ENCODE results near the gene PHLDB2.
A peak's percentile ranks its signal among the peaks of the same experiment; 100 is the strongest.
"Not testable (repeated sequence)": the region's sequence is repeated elsewhere in the genome, so short reads cannot be mapped to it uniquely, and the experiment has no call there.

Gene PHLDB2

DNA sequence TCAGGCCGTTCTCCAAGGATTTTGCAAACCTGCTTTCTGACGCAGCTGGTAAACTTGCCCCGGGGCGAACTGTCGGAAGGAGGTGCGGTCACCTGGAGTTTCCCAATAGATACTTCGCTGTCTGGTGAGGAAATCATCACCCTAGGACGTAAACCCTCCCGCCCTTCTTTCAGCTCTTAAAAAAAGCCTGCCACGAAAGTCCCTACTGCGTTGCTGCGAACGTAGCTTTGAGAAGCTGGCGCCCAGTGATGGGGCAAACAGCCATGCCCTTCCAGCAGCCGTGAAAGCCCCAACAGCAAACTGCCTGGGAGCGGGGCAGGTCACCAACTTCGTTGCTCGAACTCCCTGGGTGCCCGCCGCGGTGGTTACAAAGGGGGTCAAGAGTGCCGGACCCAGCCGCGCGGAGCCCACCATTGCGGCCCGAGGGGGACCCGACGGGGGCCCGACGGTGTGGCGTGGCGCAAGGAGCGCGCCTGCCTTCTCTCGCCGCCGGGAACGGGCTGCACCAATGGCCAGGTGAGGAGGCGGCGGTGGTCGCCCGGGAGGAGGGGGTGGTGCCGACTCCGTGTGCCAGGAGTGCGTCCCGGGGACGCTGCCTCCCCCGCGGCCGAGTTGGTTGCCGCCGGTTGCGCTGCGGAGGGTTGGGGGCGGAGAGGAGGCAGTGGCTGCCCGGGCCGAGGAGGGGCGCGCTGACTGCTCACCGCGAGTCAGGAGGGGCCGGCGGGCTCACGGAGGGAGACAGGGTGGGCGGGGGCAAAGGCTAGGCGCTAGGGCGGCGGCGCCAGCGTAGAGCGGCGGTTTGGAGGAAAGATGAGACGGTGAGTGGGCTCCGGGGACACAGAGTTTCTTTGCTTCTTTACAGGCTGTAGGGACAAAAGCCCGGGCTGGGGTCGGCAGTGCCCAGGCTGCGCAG lies at the start of gene PHLDB2:
PHLDB2 (plus strand) TSS at position 205 of the 913 bp plus-strand sequence. CDS start 24,813 bp downstream, outside the sequence.
- TF ChIP-seq, protein P1, sequence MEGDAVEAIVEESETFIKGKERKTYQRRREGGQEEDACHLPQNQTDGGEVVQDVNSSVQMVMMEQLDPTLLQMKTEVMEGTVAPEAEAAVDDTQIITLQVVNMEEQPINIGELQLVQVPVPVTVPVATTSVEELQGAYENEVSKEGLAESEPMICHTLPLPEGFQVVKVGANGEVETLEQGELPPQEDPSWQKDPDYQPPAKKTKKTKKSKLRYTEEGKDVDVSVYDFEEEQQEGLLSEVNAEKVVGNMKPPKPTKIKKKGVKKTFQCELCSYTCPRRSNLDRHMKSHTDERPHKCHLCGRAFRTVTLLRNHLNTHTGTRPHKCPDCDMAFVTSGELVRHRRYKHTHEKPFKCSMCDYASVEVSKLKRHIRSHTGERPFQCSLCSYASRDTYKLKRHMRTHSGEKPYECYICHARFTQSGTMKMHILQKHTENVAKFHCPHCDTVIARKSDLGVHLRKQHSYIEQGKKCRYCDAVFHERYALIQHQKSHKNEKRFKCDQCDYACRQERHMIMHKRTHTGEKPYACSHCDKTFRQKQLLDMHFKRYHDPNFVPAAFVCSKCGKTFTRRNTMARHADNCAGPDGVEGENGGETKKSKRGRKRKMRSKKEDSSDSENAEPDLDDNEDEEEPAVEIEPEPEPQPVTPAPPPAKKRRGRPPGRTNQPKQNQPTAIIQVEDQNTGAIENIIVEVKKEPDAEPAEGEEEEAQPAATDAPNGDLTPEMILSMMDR (IDR thresholded peaks at IDR 0.05; ENCODE audit: control extremely low read depth, extremely low read depth, low read depth, missing control alignments): no peak
- CTCF ChIA-PET: interaction anchor here (1.0 to 2.4 kb wide), 11 partner anchors 8 to 188 kb away, joined by 3 to 9 read pairs (median 4); no protein-coding TSS in a partner anchor
- peak; percentile 61 for DNase-seq (ENCODE audit: extremely low spot score)
- POLR2A ChIA-PET: no interaction called here

DNA sequence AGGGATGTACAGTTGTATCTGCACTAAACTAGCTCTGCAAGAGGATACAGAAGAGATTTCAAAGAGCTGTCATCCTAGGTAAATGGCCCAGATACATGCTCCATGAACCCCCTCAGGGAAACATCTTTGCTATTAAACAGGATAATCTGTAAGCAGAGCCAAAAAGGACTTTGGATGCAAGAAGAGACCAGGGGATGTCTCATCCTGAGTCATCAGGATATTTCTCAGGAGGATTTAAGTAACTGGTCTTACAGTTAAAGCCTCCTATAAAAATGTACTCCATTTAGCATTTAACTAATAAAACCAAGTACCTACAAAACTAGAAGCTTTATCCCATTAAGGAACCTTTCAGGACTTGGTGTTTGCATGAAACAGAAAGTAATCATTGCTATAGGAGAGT lies 48.2 kb upstream of the PHLDB2 start:
- DNase-seq (ENCODE audit: extremely low spot score): no peak
- ChIA-PET CTCF (interaction anchor here (1.6 to 1.9 kb wide), 2 partner anchors 11 to 17 kb away, joined by 4 to 6 read pairs; no protein-coding TSS in a partner anchor), POLR2A (no interaction called here)
- TF ChIP-seq, protein P1 (IDR thresholded peaks at IDR 0.05; ENCODE audit: control extremely low read depth, extremely low read depth, low read depth, missing control alignments): no peak

DNA sequence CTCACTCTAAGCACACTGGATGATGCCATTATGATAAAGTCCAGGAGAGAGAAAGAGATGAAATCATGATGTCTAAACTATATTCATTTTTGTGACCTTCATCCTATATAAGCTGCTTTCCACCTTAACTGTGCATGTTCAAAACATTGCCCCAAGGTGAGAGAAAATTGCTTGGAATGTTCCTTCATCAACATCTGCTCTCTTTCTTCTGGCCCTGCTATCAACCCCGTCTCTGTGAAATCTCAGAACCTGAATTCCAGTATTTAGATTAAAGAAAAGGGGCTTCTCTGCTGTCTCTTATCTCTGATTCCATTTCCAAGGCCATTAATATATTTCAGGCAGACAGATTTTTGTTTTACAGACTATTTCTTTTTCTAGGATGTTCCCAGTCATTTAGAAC lies 47.3 kb upstream of the PHLDB2 start:
- TF ChIP-seq, protein P1 (IDR thresholded peaks at IDR 0.05; ENCODE audit: control extremely low read depth, extremely low read depth, low read depth, missing control alignments): no peak
- DNase-seq (ENCODE audit: extremely low spot score): no peak
- CTCF ChIA-PET: interaction anchor here (1.6 kb wide), 1 partner anchor 16 kb away, joined by 4 read pairs; no protein-coding TSS in a partner anchor
- POLR2A ChIA-PET: no interaction called here

DNA sequence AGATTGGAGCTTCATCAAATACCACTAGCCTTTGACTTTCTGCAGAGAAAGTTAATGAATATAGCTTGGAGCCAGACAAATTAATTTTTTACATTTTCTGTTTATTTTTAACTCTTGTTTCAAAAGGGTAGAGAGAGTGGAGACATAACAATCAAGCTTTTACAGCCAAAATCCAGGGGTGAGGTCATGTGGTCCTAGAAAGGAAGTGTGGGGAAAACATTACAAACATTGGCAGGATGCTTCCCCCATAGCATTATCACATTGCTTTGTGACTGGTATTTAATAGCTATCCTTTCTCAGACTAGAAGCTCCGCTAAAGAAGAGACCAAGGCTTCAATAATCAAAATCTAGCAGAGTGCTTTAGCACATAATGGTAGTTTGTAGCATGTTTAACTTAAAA lies 46.4 kb upstream of the PHLDB2 start:
- DNase-seq (ENCODE audit: extremely low spot score): no peak
- ChIA-PET CTCF (interaction anchor here (1.2 kb wide), 1 partner anchor 14 kb away, joined by 4 read pairs; no protein-coding TSS in a partner anchor), POLR2A (no interaction called here)
- TF ChIP-seq, protein P1 (IDR thresholded peaks at IDR 0.05; ENCODE audit: control extremely low read depth, extremely low read depth, low read depth, missing control alignments): no peak

DNA sequence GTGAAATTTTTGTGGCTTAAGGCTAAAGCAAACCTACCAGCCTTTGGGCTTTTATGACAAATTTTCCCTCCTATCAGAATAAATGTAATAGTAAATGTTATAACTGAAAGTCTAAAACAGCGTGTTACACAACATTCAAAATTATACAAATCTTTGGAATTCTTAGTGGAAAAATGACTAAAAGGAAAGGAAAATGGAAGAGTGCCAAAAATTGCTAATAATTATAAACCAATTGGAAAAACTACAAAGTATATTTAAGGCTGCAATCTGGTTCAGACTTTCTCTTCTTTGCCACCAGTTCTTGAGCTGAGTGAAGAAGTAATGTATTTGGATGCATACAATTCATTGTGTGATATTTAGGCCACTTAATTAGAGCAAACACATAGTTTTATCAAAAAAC lies 45.6 kb upstream of the PHLDB2 start:
- POLR2A ChIA-PET: no interaction called here
- no peak for DNase-seq (ENCODE audit: extremely low spot score)
- TF ChIP-seq, protein P1 (IDR thresholded peaks at IDR 0.05; ENCODE audit: control extremely low read depth, extremely low read depth, low read depth, missing control alignments): no peak
- CTCF ChIA-PET: interaction anchor here (1.2 kb wide), 1 partner anchor 13 kb away, joined by 4 read pairs; no protein-coding TSS in a partner anchor

DNA sequence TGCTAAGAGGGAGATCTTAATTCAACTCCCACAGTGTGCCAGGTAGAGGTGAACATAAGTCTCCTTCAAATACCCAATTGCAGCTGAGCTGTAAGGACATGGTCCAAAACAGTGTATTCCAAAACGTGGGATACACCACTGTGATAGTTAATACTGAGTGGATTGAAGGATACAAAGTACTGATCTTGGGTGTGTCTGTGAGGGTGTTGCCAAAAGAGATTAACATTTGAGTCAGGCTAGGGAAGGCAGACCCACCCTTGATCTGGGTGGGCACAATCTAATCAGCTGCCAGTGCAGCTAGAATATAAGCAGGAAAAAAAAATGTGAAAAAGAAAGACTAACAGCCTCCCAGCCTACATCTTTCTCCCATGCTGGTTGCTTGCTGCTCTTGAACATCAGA lies 45.1 kb upstream of the PHLDB2 start:
- TF ChIP-seq, protein P1 (IDR thresholded peaks at IDR 0.05; ENCODE audit: control extremely low read depth, extremely low read depth, low read depth, missing control alignments): no peak

DNA sequence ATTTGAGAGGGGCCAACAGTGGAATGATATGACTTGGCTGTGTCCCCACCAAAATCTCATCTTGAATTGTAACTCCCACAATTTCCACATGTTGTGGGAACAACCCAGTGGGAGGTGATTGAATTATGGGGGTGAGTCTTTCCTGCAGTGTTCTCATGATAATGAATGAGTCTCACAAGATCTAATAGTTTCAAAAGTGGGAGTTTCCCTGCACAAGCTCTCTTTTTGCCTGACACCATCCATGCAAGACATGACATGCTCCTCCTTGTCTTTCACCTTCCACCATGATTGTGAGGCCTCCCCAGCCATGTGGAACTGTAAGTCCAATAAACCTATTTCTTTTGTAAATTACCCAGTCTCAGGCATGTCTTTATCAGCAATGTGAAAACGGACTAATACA lies 42.3 kb upstream of the PHLDB2 start:
- POLR2A ChIA-PET; DNase-seq (ENCODE audit: extremely low spot score); CTCF ChIA-PET: not testable (repeated sequence)

More for the DNA sequence above, 45.1 kb upstream of the PHLDB2 start:
- CTCF ChIA-PET: no interaction called here
- no peak for DNase-seq (ENCODE audit: extremely low spot score)
- POLR2A ChIA-PET: no interaction called here

All from GM10248 (cell line).